Activated naive CD4-positive, alpha-beta T cell treated with anti-CD3 and anti-CD28 coated beads, Interleukin-2, amount 10 ng/mL, durations not matched to agents 5 hours and 36 hours (primary cell): Measurements from ENCODE around the gene PHLDB1. TPM values are rescaled to one million over a fixed set of nuclear protein-coding genes. Genes with fewer than 3 reads are reported as not detected.

Experiments
- microRNA-seq: library from miRNA; unstranded; fragments of <30 nt; microRNA quantifications from one replicate; pipeline ENCODE4 v1.2.0, GENCODE V29; 2022; ENCODE audit warnings: borderline microRNAs expressed, borderline replicate concordance
- total RNA-seq, 2 experiments: library from RNA; stranded (reverse); gene quantifications; one replicate each; pipeline ENCODE4 v1.2.3, GENCODE V29; 2021

The PHLDB1 gene
- total RNA-seq: under 1 TPM; 0.26 to 0.43 TPM

DNA sequence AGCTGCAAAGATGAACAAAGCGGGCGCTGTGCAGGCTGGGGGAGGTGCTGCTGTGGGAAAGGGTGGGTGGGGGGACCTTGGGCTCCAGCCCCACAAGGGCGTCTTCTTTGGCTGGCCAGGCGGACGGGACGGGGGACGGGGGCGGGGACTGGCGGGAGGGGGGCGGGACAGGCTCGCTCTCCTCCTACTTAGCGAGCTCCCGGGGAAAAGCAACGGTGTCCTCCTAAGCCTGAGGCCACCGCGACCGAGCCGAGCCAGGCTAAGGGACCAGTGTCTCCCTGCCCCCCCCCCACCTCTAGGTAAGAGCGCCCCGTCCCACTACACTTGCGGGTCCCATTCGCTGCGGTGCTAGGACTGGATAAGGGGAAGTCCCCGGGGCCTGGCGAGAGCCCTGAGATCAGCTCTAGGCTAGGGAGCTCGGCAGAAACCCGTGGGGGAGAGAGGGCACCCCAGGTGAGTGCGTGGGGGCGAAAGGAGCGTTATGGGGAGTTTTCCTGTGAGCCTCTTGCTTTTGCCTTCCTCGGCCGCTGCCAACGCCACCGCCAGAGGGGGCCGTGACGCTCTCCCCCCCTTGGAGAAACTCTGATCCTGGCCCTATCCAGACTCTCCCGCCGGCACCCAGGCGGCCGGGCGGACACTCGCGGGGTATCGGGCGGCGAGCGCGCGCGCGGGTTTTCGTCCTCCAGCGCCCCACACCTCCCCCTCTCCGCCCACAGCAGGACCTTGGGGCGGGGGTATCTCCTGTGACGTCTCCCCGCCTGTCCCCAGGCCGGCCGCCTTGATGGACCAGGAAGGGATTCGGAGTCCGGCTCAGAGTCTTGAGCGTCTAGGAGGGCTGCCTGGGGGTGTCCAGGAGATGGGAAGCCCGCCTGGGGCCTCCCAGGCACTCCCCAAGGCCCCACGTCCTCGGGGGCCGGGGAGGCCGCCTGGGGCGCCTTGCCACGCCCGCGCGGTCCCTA, at the start of gene PHLDB1:
TSS of gene PHLDB1 (plus strand) at position 215 of the 959 bp plus-strand sequence. CDS start 6,222 bp downstream, outside the sequence.

DNA sequence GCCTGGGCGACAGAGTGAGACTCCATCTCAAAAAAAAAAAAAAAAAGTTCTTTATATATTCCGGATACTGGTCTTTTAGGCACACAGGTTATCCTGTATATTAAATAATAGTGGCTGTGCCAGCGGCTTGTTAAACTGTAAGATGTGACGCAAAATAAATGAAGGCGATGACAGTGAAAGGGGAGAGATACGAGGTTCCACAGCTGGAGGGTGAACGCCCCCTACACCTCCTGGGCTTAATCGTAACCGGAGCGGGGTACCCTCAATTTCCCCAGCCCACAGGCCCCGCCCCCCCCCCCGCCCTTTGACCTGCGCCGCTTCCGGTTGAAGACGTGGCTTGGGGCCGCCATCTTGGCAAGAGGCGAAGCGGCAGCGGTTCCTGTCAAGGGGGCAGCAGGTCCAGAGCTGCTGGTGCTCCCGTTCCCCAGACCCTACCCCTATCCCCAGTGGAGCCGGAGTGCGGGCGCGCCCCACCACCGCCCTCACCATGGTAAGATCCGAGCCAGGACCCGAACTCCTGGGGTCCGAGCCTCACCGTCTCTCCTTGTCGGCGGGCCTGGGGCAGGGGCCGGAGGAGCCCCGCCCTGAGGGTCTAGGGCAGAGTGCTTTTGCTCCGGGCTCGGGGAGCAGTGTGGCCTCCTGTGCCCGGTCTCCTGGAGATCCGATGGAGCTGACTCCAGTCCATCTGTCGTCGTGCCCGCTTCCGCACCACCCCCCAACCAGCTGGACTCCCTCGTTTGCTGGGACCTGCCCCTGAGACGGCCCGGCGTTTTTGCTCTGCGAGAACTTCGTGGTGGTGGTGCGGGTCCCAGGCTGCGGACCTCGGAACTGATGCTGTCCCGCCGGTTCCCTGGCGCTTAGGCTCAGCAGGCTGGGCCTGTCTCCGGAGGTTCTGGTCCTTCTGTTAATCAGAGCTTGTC, 35.1 kb upstream of the PHLDB1 start, which contains the start of gene ARCN1:
TSS of gene ARCN1 (plus strand) at position 349 of the 920 bp plus-strand sequence. CDS start at position 488, 139 bp downstream.

DNA sequence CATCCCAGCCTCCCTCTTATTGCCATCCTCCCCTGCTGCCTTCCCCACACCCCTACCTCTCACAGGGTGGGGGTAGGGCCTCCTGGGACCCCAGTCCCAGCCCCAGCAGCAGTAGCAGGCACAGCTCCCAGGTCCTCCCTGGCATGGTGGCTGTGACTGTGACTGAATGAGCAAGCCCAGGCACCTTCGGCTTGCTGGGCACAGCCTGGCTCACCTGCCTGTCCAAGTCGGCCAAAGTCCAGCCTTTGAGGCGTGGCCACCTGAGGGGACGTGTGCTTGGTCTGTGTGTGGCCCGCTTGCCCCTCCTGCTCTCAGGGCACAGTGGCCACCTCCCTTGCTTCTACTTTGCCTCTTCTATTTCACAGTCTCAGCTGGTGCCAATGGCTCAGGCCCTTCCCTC, 72.1 kb downstream of the PHLDB1 start, which contains the start of gene TREH:
TSS of gene TREH (minus strand) at position 168 of the 400 bp plus-strand sequence. CDS start at position 145, 23 bp downstream.

Small RNA genes lying within 50 kb of the gene (microRNA-seq; reads per million reads assigned to microRNA genes)
- not detected for gene MIR6716

Other genes with a start within 250 kb of the PHLDB1 start
- gene UBE4A, start 248.0 kb upstream of the PHLDB1 start, total RNA-seq: 10 to 100 TPM; 40.2 to 40.6 TPM
- gene ATP5MG, start 206.0 kb upstream of the PHLDB1 start, total RNA-seq: 100 to 1,000 TPM; 286 to 294 TPM
- gene KMT2A, start 171.1 kb upstream of the PHLDB1 start, total RNA-seq: 10 to 100 TPM; 91.6 to 92.8 TPM
- gene TTC36, start 80.1 kb upstream of the PHLDB1 start, total RNA-seq: under 1 TPM; 0.55 to 0.83 TPM
- 10 to 100 TPM; 11.3 to 12.1 TPM for gene TMEM25, start 76.4 kb upstream of the PHLDB1 start, total RNA-seq
- 1 to 10 TPM; 9.6 to 9.9 TPM for gene IFT46, start 41.7 kb upstream of the PHLDB1 start, total RNA-seq
- gene ARCN1, start 35.2 kb upstream of the PHLDB1 start, total RNA-seq: 100 to 1,000 TPM; 112 to 117 TPM
- gene TREH, start 72.0 kb downstream of the PHLDB1 start, total RNA-seq: not detected
- 100 to 1,000 TPM; 172 to 174 TPM for gene DDX6, start 183.5 kb downstream of the PHLDB1 start, total RNA-seq